ENCODE data around the gene WFDC2. TPM values are rescaled to one million over a fixed set of nuclear protein-coding genes. Genes with fewer than 3 reads are reported as not detected.

The WFDC2 gene
- polyA plus RNA-seq, 2 of the 4 experiments (the other 2 are of a cell fraction) = not detected

DNA sequence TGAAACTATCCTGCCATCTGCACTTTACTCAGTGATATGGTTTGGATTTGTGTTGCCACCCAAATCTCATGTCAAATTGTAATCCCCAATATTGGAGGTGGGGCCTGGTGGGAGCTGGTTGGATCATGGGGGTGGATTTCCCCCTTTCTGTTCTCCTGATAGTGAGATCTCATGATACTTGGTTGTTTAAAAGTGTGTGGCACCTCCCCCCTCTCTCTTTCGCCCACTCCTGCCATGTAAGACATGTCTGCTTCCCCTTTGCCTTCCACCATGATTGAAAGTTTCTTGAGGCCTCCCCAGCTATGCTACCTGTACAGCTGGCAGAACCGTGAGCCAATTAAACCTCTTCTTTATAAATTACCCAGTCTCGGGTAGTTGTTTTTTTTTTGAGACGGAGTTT, 35.6 kb upstream of the WFDC2 start:
- TF ChIP-seq NR3C1 (IDR thresholded peaks at IDR 0.05) = no peak
- no peak for TF ChIP-seq RNF2 (IDR thresholded peaks at IDR 0.05; ENCODE audit: borderline replicate concordance, low read depth)
- TF ChIP-seq CHD4 (IDR thresholded peaks at IDR 0.05; ENCODE audit: borderline replicate concordance) = no peak
- no peak for TF ChIP-seq FOSL2 (IDR thresholded peaks at IDR 0.05)
- TF ChIP-seq FOSL2 (CRISPR knock-in tag; IDR thresholded peaks at IDR 0.05) = no peak
- no peak for TF ChIP-seq KDM1A (IDR thresholded peaks at IDR 0.05; ENCODE audit: low read depth)
- TF ChIP-seq, protein P1, sequence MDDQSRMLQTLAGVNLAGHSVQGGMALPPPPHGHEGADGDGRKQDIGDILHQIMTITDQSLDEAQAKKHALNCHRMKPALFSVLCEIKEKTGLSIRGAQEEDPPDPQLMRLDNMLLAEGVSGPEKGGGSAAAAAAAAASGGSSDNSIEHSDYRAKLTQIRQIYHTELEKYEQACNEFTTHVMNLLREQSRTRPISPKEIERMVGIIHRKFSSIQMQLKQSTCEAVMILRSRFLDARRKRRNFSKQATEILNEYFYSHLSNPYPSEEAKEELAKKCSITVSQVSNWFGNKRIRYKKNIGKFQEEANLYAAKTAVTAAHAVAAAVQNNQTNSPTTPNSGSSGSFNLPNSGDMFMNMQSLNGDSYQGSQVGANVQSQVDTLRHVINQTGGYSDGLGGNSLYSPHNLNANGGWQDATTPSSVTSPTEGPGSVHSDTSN (IDR thresholded peaks at IDR 0.05) = no peak
- no peak for TF ChIP-seq MAZ (IDR thresholded peaks at IDR 0.05; ENCODE audit: borderline replicate concordance, low read depth, low read length)
- no peak for TF ChIP-seq JUN (IDR thresholded peaks at IDR 0.05)
- TF ChIP-seq, protein P2, sequence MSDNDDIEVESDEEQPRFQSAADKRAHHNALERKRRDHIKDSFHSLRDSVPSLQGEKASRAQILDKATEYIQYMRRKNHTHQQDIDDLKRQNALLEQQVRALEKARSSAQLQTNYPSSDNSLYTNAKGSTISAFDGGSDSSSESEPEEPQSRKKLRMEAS (IDR thresholded peaks at IDR 0.05) = no peak
- TF ChIP-seq SMC3 (IDR thresholded peaks at IDR 0.05) = no peak
- no peak for TF ChIP-seq PHF8 (IDR thresholded peaks at IDR 0.05; ENCODE audit: borderline replicate concordance, low read depth)
- no peak for TF ChIP-seq ZSCAN20 (CRISPR knock-in tag; IDR thresholded peaks at IDR 0.05)
- no peak for TF ChIP-seq RFX5 (IDR thresholded peaks at IDR 0.05)
- TF ChIP-seq NPAS2 (CRISPR knock-in tag; IDR thresholded peaks at IDR 0.05; ENCODE audit: borderline replicate concordance) = no peak
- TF ChIP-seq CBX8 (IDR thresholded peaks at IDR 0.05) = no peak
- TF ChIP-seq CBX2 (IDR thresholded peaks at IDR 0.05; ENCODE audit: borderline replicate concordance, low read depth) = no peak
- ChIA-PET POLR2A (no interaction called here), CTCF (interaction anchor here (0.7 to 10.4 kb wide), 5 partner anchors 16 to 1256 kb away, joined by 3 to 240 read pairs (median 70); partner anchors contain the start of genes PIGT and SYS1)
- Histone ChIP-seq H3K27ac (no peak overlapping the region), H3K4me1 (peaks cover 3% of the 10 kb centered on the region; the same call in 1 of the 3 replicates), H3K4me3 (no peak overlapping the region), H3K9me3 (no peaks in the 10 kb centered on the region), H3K4me2 (no peak overlapping the region)
- ATAC-seq = no peak
- no peak for DNase-seq (ENCODE audit: low read depth in 1 of 2, low spot score in 1 of 2)
- WGBS (ENCODE audit: missing lambda C conversion rate) = 92% methylated on average over 4 of the region's 4 CpGs
- FAIRE-seq = no peak

DNA sequence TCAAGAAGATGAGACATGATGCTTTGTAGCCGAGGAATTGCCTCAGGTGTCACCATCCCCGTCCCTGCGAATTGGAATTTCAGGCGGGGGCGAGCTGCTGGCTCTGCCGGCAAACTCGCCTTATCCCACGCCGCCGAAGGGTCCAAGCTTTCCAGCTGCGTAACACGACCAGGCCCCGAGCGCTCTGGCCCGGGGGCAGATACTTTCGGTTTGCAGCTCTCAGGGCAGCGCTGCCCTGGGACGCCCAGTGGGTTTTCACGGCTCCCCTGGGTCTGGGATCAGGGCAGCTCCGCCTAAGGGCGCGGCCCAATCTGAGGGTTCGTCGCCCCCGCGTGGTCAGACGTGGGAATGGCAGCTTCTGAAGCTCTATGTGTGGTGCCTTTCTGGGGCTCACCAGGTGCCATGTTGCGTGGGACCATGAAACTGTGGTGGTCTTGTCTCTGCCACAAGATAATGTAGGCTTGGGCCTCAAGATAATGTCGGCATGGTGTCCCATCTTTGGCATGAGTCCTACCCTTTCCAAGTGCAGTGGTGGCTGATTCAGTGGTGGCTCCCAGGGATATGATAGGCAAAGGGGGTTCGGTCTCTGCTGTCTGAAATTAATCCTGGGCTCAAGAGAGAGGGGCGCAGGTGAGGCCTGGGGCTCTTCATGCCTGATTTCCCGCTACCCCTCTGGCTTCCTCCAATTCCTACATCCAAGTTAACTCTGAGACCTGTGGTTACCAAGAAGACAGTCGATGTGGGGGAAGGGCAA, 32.6 kb upstream of the WFDC2 start:
- Histone ChIP-seq H3K4me2 (peak overlapping the region; percentile 78), H3K27ac (peak overlapping the region; percentile 72 to 85), H3K4me3 (peak overlapping the region; percentile 58), H3K4me1 (peaks cover 3% of the 10 kb centered on the region; the same call in 1 of the 3 replicates), H3K9me3 (no peaks in the 10 kb centered on the region)
- FAIRE-seq (no peak), ATAC-seq (peak; percentile 98 to 99), DNase-seq (ENCODE audit: low read depth in 1 of 2, low spot score in 1 of 2) (peak; percentile 77 to 90)
- TF ChIP-seq, protein P3, sequence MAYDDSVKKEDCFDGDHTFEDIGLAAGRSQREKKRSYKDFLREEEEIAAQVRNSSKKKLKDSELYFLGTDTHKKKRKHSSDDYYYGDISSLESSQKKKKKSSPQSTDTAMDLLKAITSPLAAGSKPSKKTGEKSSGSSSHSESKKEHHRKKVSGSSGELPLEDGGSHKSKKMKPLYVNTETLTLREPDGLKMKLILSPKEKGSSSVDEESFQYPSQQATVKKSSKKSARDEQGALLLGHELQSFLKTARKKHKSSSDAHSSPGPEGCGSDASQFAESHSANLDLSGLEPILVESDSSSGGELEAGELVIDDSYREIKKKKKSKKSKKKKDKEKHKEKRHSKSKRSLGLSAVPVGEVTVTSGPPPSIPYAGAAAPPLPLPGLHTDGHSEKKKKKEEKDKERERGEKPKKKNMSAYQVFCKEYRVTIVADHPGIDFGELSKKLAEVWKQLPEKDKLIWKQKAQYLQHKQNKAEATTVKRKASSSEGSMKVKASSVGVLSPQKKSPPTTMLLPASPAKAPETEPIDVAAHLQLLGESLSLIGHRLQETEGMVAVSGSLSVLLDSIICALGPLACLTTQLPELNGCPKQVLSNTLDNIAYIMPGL (CRISPR knock-in tag; IDR thresholded peaks at IDR 0.05; ENCODE audit: borderline replicate concordance) = no peak
- peak; percentile 97 for TF ChIP-seq SMC3 (IDR thresholded peaks at IDR 0.05)
- TF ChIP-seq RAD21 (conservative IDR thresholded peaks at IDR 0.05 in 1 of 2, IDR thresholded peaks at IDR 0.05 in 1 of 2) = peak; percentile 91 to 96
- TF ChIP-seq, protein P2 (IDR thresholded peaks at IDR 0.05) = peak; percentile 31; the same call in 1 of the 2 replicates
- no peak for TF ChIP-seq HOXB13 (CRISPR knock-in tag; IDR thresholded peaks at IDR 0.05; ENCODE audit: low read depth)
- TF ChIP-seq EP300 (IDR thresholded peaks at IDR 0.05) = no peak
- no peak for TF ChIP-seq FOXS1 (CRISPR knock-in tag; IDR thresholded peaks at IDR 0.05)
- no peak for TF ChIP-seq EHF (CRISPR knock-in tag; IDR thresholded peaks at IDR 0.05)
- TF ChIP-seq, protein P4, sequence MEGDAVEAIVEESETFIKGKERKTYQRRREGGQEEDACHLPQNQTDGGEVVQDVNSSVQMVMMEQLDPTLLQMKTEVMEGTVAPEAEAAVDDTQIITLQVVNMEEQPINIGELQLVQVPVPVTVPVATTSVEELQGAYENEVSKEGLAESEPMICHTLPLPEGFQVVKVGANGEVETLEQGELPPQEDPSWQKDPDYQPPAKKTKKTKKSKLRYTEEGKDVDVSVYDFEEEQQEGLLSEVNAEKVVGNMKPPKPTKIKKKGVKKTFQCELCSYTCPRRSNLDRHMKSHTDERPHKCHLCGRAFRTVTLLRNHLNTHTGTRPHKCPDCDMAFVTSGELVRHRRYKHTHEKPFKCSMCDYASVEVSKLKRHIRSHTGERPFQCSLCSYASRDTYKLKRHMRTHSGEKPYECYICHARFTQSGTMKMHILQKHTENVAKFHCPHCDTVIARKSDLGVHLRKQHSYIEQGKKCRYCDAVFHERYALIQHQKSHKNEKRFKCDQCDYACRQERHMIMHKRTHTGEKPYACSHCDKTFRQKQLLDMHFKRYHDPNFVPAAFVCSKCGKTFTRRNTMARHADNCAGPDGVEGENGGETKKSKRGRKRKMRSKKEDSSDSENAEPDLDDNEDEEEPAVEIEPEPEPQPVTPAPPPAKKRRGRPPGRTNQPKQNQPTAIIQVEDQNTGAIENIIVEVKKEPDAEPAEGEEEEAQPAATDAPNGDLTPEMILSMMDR (IDR thresholded peaks at IDR 0.05) = peak; percentile 92
- POLR2A ChIA-PET = interaction anchor here (0.5 to 2.2 kb wide), 8 partner anchors 14 to 114 kb away, joined by 3 to 13 read pairs (median 4); partner anchors contain the start of genes PIGT and SYS1
- 17% methylated on average over 14 of the region's 33 CpGs for WGBS (ENCODE audit: missing lambda C conversion rate)
- CTCF ChIA-PET = interaction anchor here (0.6 to 10.4 kb wide), 53 partner anchors 8 to 861 kb away, joined by 3 to 240 read pairs (median 5); partner anchors contain the start of genes DBNDD2, PIGT, SDC4 and SYS1

Data from A549 (cell line).